Measurements from ENCODE around the gene LRMDA. TPM values are rescaled to one million over a fixed set of nuclear protein-coding genes. Genes with fewer than 3 reads are reported as not detected.

Gene LRMDA
- total RNA-seq, 3 donors from 2014 or later (not counting 1 experiment from before 2014, with no cell fraction given), result 1.4 to 2.4 (median 2.1) TPM

GRCh38 chr10:76281659-76282058 lies 850.2 kb downstream of the LRMDA start:
- H3K4me1 ChIP-seq (ENCODE audit: control insufficient read depth, insufficient read depth, low read length), result no peaks in the 10 kb centered on the region
- no peak overlapping the region for H3K4me3 Mint-ChIP-seq

DNA sequence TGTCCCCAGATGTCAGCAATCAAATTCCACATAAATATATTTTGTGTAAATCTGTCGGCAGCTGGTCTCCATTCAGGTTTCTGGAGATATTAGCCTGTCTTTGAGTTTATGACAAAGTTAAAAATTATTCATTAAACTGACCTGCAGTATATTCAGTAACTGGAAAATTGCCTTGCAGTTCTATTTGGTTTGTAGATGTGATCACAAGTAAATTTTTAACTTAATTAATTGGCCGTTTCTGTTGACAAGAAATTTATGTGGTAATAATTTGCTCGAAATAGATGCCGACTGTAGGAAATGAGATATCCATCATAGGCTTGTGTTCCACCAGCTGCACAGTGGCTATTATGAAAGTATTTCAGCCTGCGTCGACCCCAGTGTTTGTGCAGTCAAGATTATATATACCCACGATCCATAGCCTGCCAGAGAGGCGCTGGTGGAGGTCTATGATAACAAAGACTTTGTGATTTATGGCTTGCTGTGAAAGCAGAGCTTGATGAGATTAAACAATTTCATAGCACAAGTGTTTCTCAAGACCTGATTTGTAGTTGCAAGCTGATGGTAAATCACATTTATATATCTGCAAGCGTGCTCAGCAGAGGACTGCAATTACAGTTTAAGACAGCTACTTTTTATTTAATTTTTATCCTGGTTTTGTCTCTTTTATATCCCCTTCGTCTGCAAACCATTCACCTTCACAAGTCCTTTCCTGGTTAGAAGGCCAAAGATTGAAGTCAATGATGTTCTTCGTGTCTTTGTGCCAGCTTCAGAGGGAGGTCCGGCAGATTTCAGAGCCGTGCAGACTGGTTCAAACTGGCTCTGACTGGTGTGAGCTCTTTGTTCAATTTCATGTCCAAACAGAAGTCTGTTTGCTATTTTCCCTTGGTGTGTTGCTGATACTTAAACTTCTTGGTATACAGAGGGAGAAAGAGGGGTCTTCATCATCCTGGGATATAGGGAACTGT lies 850.9 kb downstream of the LRMDA start:
- TF ChIP-seq, protein P1, sequence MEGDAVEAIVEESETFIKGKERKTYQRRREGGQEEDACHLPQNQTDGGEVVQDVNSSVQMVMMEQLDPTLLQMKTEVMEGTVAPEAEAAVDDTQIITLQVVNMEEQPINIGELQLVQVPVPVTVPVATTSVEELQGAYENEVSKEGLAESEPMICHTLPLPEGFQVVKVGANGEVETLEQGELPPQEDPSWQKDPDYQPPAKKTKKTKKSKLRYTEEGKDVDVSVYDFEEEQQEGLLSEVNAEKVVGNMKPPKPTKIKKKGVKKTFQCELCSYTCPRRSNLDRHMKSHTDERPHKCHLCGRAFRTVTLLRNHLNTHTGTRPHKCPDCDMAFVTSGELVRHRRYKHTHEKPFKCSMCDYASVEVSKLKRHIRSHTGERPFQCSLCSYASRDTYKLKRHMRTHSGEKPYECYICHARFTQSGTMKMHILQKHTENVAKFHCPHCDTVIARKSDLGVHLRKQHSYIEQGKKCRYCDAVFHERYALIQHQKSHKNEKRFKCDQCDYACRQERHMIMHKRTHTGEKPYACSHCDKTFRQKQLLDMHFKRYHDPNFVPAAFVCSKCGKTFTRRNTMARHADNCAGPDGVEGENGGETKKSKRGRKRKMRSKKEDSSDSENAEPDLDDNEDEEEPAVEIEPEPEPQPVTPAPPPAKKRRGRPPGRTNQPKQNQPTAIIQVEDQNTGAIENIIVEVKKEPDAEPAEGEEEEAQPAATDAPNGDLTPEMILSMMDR (IDR thresholded peaks at IDR 0.05), result no peak
- WGBS (ENCODE audit: insufficient coverage), result 12% methylated on average over 11 of the region's 13 CpGs
- no peaks in the 10 kb centered on the region for H3K36me3 Mint-ChIP-seq
- ATAC-seq, result no peak
- Histone ChIP-seq H3K9me3 (ENCODE audit: control insufficient read depth, insufficient read depth, low read length) (peaks cover 2% of the 10 kb centered on the region), H3K27ac (ENCODE audit: low read length) (no peak overlapping the region), H3K27me3 (ENCODE audit: control insufficient read depth, insufficient read depth, low read length) (no peaks in the 10 kb centered on the region), H3K4me3 (ENCODE audit: low read length) (no peak overlapping the region), H3K36me3 (ENCODE audit: control insufficient read depth, insufficient read depth, low read length) (no peaks in the 10 kb centered on the region), H3K4me1 (ENCODE audit: control insufficient read depth, insufficient read depth, low read length) (no peaks in the 10 kb centered on the region)
- no peaks in the 10 kb centered on the region for H3K4me1 Mint-ChIP-seq
- DNase-seq, result no peak
- intact Hi-C loops (cut with micrococcal nuclease), result no loop called here
- H3K27me3 Mint-ChIP-seq (ENCODE audit: low read depth in 2 of 2), result peaks cover 6 to 7% of the 10 kb centered on the region in 2 donors
- no peak overlapping the region for H3K4me3 Mint-ChIP-seq
- no peak overlapping the region for H3K27ac Mint-ChIP-seq
- peaks cover 0 to 3% of the 10 kb centered on the region in 2 donors for H3K9me3 Mint-ChIP-seq

More at GRCh38 chr10:76281659-76282058, 850.2 kb downstream of the LRMDA start:
- H3K27ac Mint-ChIP-seq, result no peak overlapping the region
- H3K27me3 Mint-ChIP-seq (ENCODE audit: low read depth in 2 of 2), result peaks cover 6 to 7% of the 10 kb centered on the region in 2 donors
- TF ChIP-seq, protein P1 (IDR thresholded peaks at IDR 0.05), result no peak
- Histone ChIP-seq H3K27ac (ENCODE audit: low read length) (no peak overlapping the region), H3K4me3 (ENCODE audit: low read length) (no peak overlapping the region), H3K36me3 (ENCODE audit: control insufficient read depth, insufficient read depth, low read length) (no peaks in the 10 kb centered on the region), H3K9me3 (ENCODE audit: control insufficient read depth, insufficient read depth, low read length) (peaks cover 2% of the 10 kb centered on the region), H3K27me3 (ENCODE audit: control insufficient read depth, insufficient read depth, low read length) (no peaks in the 10 kb centered on the region)
- intact Hi-C loops (cut with micrococcal nuclease), result no loop called here
- H3K36me3 Mint-ChIP-seq, result no peaks in the 10 kb centered on the region
- H3K4me1 Mint-ChIP-seq, result no peaks in the 10 kb centered on the region
- DNase-seq, result no peak
- H3K9me3 Mint-ChIP-seq, result peaks cover 0 to 3% of the 10 kb centered on the region in 2 donors
- ATAC-seq, result no peak

- 85% methylated on average over 2 of the region's 2 CpGs for WGBS (ENCODE audit: insufficient coverage)
These were observed 852.9 kb downstream of the LRMDA start for GRCh38 chr10:76284351-76284750.

More at GRCh38 chr10:76284351-76284750, 852.9 kb downstream of the LRMDA start:
- Histone ChIP-seq H3K27me3 (ENCODE audit: control insufficient read depth, insufficient read depth, low read length) (no peaks in the 10 kb centered on the region), H3K27ac (ENCODE audit: low read length) (no peak overlapping the region), H3K36me3 (ENCODE audit: control insufficient read depth, insufficient read depth, low read length) (no peaks in the 10 kb centered on the region), H3K4me1 (ENCODE audit: control insufficient read depth, insufficient read depth, low read length) (no peaks in the 10 kb centered on the region), H3K9me3 (ENCODE audit: control insufficient read depth, insufficient read depth, low read length) (peaks cover 2% of the 10 kb centered on the region), H3K4me3 (ENCODE audit: low read length) (no peak overlapping the region)
- Mint-ChIP-seq H3K4me3 (no peak overlapping the region), H3K36me3 (no peaks in the 10 kb centered on the region), H3K27me3 (ENCODE audit: low read depth in 2 of 2) (peaks cover 6 to 7% of the 10 kb centered on the region in 2 donors), H3K27ac (no peak overlapping the region), H3K9me3 (peaks cover 0 to 3% of the 10 kb centered on the region in 2 donors), H3K4me1 (no peaks in the 10 kb centered on the region)
- intact Hi-C loops (cut with micrococcal nuclease), result no loop called here
- DNase-seq (no peak), ATAC-seq (no peak)
- TF ChIP-seq, protein P1 (IDR thresholded peaks at IDR 0.05), result no peak

All from natural killer cell (primary cell).